Activated CD4-positive, alpha-beta memory T cell treated with anti-CD3 and anti-CD28 coated beads for 36 hours (primary cell): ENCODE data around the gene CUBN. TPM values are rescaled to one million over a fixed set of nuclear protein-coding genes. Genes with fewer than 3 reads are reported as not detected.

Experiments used
- CTCF ChIA-PET: fragments of 350-600 bp; sonication (Branson Sonifier 250); formaldehyde crosslinking; loops from one replicate; lab custom pipeline; 2021; ENCODE audit warnings: antibody characterized with exemption, inconsistent platforms; lab: Charles Lee
- POLR2A ChIA-PET: fragments of 350-600 bp; sonication (Branson Sonifier 250); formaldehyde crosslinking; loops from one replicate; lab custom pipeline; 2021; ENCODE audit warnings: antibody characterized with exemption; lab: Charles Lee
- DNase-seq: peaks from one replicate; pipeline ENCODE4 v3.0.0-alpha.2; 2020
- H3K27ac Mint-ChIP-seq: one replicate; pipeline ENCODE4 v1.8.0; 2021; ENCODE audit warnings: mixed read lengths
- H3K27me3 Mint-ChIP-seq: one replicate; pipeline ENCODE4 v1.8.0; 2021; ENCODE audit warnings: mixed read lengths
- H3K36me3 Mint-ChIP-seq: one replicate; pipeline ENCODE4 v1.8.0; 2021; ENCODE audit warnings: mixed read lengths
- H3K4me1 Mint-ChIP-seq: one replicate; pipeline ENCODE4 v1.8.0; 2021; ENCODE audit warnings: low read depth, mixed read lengths
- H3K4me3 Mint-ChIP-seq: one replicate; pipeline ENCODE4 v1.8.0; 2021; ENCODE audit warnings: mild to moderate bottlenecking, mixed read lengths
- H3K9me3 Mint-ChIP-seq: one replicate; pipeline ENCODE4 v1.8.0; 2021; ENCODE audit warnings: mixed read lengths
- intact Hi-C: fragments of 100-400 bp; cut with micrococcal nuclease; formaldehyde crosslinking; loops from one replicate; pipeline ENCODE4 v1.15.1; 2023
- total RNA-seq, 2 experiments: library from RNA; stranded (reverse); gene quantifications; one replicate each; pipeline ENCODE4 v1.2.3, GENCODE V29; 2021

CUBN gene
- total RNA-seq, 2 experiments from 2014 or later, result 0.24 to 0.31 TPM

GRCh38 chr10:17076626-17077345 is 52.8 kb downstream of the CUBN start:
- H3K9me3 Mint-ChIP-seq, result no peaks in the 10 kb centered on the region
- CTCF ChIA-PET, result no interaction called here
- no peaks in the 10 kb centered on the region for H3K36me3 Mint-ChIP-seq

GRCh38 chr10:17075533-17076359 is 53.9 kb downstream of the CUBN start:
- Mint-ChIP-seq H3K27me3 (no peaks in the 10 kb centered on the region), H3K9me3 (no peaks in the 10 kb centered on the region), H3K36me3 (peaks cover 4% of the 10 kb centered on the region), H3K4me1 (peaks cover 18% of the 10 kb centered on the region), H3K4me3 (no peak overlapping the region), H3K27ac (no peak overlapping the region)
- POLR2A ChIA-PET, result no interaction called here
- no peak for DNase-seq
- intact Hi-C loops, result loop anchor here (2.0 kb wide), 1 partner anchor 49 kb away; no protein-coding TSS in a partner anchor
- CTCF ChIA-PET, result no interaction called here

More at GRCh38 chr10:17076626-17077345, 52.8 kb downstream of the CUBN start:
- POLR2A ChIA-PET, result no interaction called here
- intact Hi-C loops, result no loop called here
- DNase-seq, result no peak
- H3K27ac Mint-ChIP-seq, result no peak overlapping the region
- H3K4me3 Mint-ChIP-seq, result no peak overlapping the region
- no peaks in the 10 kb centered on the region for H3K27me3 Mint-ChIP-seq
- peaks cover 18% of the 10 kb centered on the region for H3K4me1 Mint-ChIP-seq

- intact Hi-C loops, result loop anchor here (2.0 to 5.0 kb wide), 2 partner anchors 48 to 72 kb away; no protein-coding TSS in a partner anchor
- H3K27ac Mint-ChIP-seq, result no peak overlapping the region
- H3K9me3 Mint-ChIP-seq, result no peaks in the 10 kb centered on the region
- H3K4me3 Mint-ChIP-seq, result no peak overlapping the region
- DNase-seq, result no peak
- ChIA-PET POLR2A (no interaction called here), CTCF (no interaction called here)
- H3K36me3 Mint-ChIP-seq, result peaks cover 9% of the 10 kb centered on the region
- no peaks in the 10 kb centered on the region for H3K27me3 Mint-ChIP-seq
- H3K4me1 Mint-ChIP-seq, result peaks cover 18% of the 10 kb centered on the region
Observed at GRCh38 chr10:17074541-17074847, 55.1 kb downstream of the CUBN start.

GRCh38 chr10:17073725-17074540 is 55.7 kb downstream of the CUBN start:
- H3K9me3 Mint-ChIP-seq, result peaks cover under 1% of the 10 kb centered on the region
- H3K27ac Mint-ChIP-seq, result no peak overlapping the region
- CTCF ChIA-PET, result no interaction called here
- no peak for DNase-seq
- peaks cover 18% of the 10 kb centered on the region for H3K4me1 Mint-ChIP-seq
- no peak overlapping the region for H3K4me3 Mint-ChIP-seq
- no peaks in the 10 kb centered on the region for H3K27me3 Mint-ChIP-seq
- peaks cover 9% of the 10 kb centered on the region for H3K36me3 Mint-ChIP-seq
- intact Hi-C loops, result loop anchor here (2.0 to 5.0 kb wide), 2 partner anchors 47 to 72 kb away; no protein-coding TSS in a partner anchor
- POLR2A ChIA-PET, result no interaction called here

GRCh38 chr10:17068953-17069352 is 60.7 kb downstream of the CUBN start:
- DNase-seq, result no peak
- Mint-ChIP-seq H3K27me3 (no peaks in the 10 kb centered on the region), H3K4me3 (no peak overlapping the region), H3K9me3 (peaks cover 2% of the 10 kb centered on the region), H3K36me3 (peaks cover 13% of the 10 kb centered on the region), H3K27ac (no peak overlapping the region), H3K4me1 (peaks cover 20% of the 10 kb centered on the region)
- POLR2A ChIA-PET, result no interaction called here
- CTCF ChIA-PET, result no interaction called here
- intact Hi-C loops, result loop anchor here (5.0 kb wide), 1 partner anchor 73 kb away; no protein-coding TSS in a partner anchor

- ChIA-PET CTCF (no interaction called here), POLR2A (no interaction called here)
- peaks cover 21% of the 10 kb centered on the region for H3K4me1 Mint-ChIP-seq
- no peaks in the 10 kb centered on the region for H3K27me3 Mint-ChIP-seq
- intact Hi-C loops, result loop anchor here (2.0 to 5.0 kb wide), 2 partner anchors 41 to 75 kb away; no protein-coding TSS in a partner anchor
- H3K4me3 Mint-ChIP-seq, result no peak overlapping the region
- H3K36me3 Mint-ChIP-seq, result peaks cover 13% of the 10 kb centered on the region
- no peak for DNase-seq
- H3K9me3 Mint-ChIP-seq, result peaks cover 2% of the 10 kb centered on the region
- H3K27ac Mint-ChIP-seq, result no peak overlapping the region
Observed at GRCh38 chr10:17067376-17068264, 62.0 kb downstream of the CUBN start.

GRCh38 chr10:17066807-17067206 is 62.8 kb downstream of the CUBN start:
- Mint-ChIP-seq H3K9me3 (peaks cover 2% of the 10 kb centered on the region), H3K36me3 (peaks cover 13% of the 10 kb centered on the region), H3K27me3 (no peaks in the 10 kb centered on the region), H3K4me1 (peaks cover 27% of the 10 kb centered on the region), H3K27ac (no peak overlapping the region), H3K4me3 (no peak overlapping the region)
- ChIA-PET POLR2A (no interaction called here), CTCF (no interaction called here)
- no peak for DNase-seq
- intact Hi-C loops, result loop anchor here (2.0 to 5.0 kb wide), 2 partner anchors 40 to 75 kb away; no protein-coding TSS in a partner anchor

- Mint-ChIP-seq H3K4me1 (peaks cover 35% of the 10 kb centered on the region), H3K27me3 (no peaks in the 10 kb centered on the region), H3K9me3 (peaks cover 2% of the 10 kb centered on the region), H3K36me3 (peaks cover 11% of the 10 kb centered on the region), H3K4me3 (no peak overlapping the region), H3K27ac (no peak overlapping the region)
- ChIA-PET CTCF (no interaction called here), POLR2A (no interaction called here)
- intact Hi-C loops, result loop anchor here (2.0 to 5.0 kb wide), 2 partner anchors 39 to 76 kb away; no protein-coding TSS in a partner anchor
- DNase-seq, result no peak
Observed at GRCh38 chr10:17066000-17066399, 63.6 kb downstream of the CUBN start.

GRCh38 chr10:17065273-17065672 is 64.3 kb downstream of the CUBN start:
- no peak for DNase-seq
- intact Hi-C loops, result loop anchor here (5.0 kb wide), 1 partner anchor 77 kb away; no protein-coding TSS in a partner anchor
- Mint-ChIP-seq H3K36me3 (peaks cover 7% of the 10 kb centered on the region), H3K9me3 (peaks cover 2% of the 10 kb centered on the region), H3K4me1 (peaks cover 37% of the 10 kb centered on the region), H3K27ac (no peak overlapping the region), H3K4me3 (no peak overlapping the region), H3K27me3 (no peaks in the 10 kb centered on the region)
- ChIA-PET CTCF (no interaction called here), POLR2A (no interaction called here)

- intact Hi-C loops, result no loop called here
- H3K4me3 Mint-ChIP-seq, result no peak overlapping the region
- H3K36me3 Mint-ChIP-seq, result peaks cover 3% of the 10 kb centered on the region
- H3K9me3 Mint-ChIP-seq, result peaks cover 2% of the 10 kb centered on the region
- no peak overlapping the region for H3K27ac Mint-ChIP-seq
- POLR2A ChIA-PET, result no interaction called here
- H3K4me1 Mint-ChIP-seq, result peaks cover 37% of the 10 kb centered on the region
- CTCF ChIA-PET, result no interaction called here
- no peak for DNase-seq
- H3K27me3 Mint-ChIP-seq, result no peaks in the 10 kb centered on the region
Observed at GRCh38 chr10:17064435-17064834, 65.2 kb downstream of the CUBN start.

GRCh38 chr10:17062955-17063484 is 66.6 kb downstream of the CUBN start:
- ChIA-PET POLR2A (no interaction called here), CTCF (no interaction called here)
- Mint-ChIP-seq H3K27me3 (no peaks in the 10 kb centered on the region), H3K27ac (no peak overlapping the region), H3K4me3 (no peak overlapping the region), H3K9me3 (no peaks in the 10 kb centered on the region), H3K36me3 (peaks cover 3% of the 10 kb centered on the region), H3K4me1 (peaks cover 39% of the 10 kb centered on the region)
- intact Hi-C loops, result no loop called here
- DNase-seq, result no peak
